KMS-11 (cell line): ENCODE measurements around the gene TRIM63.
A peak's percentile ranks its signal among the peaks of the same experiment; 100 is the strongest.

Experiments used
- H2AFZ ChIP-seq: fragments of 200-600 bp; sonication (generic); 2 replicates; pipeline ENCODE4 v1.6.1; 2016; ENCODE audit warnings: antibody characterized with exemption, mixed run types, low read depth
- H3K27ac ChIP-seq: fragments of 200-600 bp; sonication (generic); 2 replicates; pipeline ENCODE4 v1.6.1; 2016; ENCODE audit warnings: mild to moderate bottlenecking, mixed run types
- H3K27me3 ChIP-seq: fragments of 200-600 bp; sonication (generic); 2 replicates; pipeline ENCODE4 v1.6.1; 2017; ENCODE audit warnings: mild to moderate bottlenecking, low read depth, mixed run types, moderate library complexity; ENCODE audit not compliant: insufficient read depth
- H3K36me3 ChIP-seq: fragments of 200-600 bp; sonication (generic); 2 replicates; pipeline ENCODE4 v1.6.1; 2017; ENCODE audit warnings: mild to moderate bottlenecking, mixed run types; ENCODE audit not compliant: insufficient read depth
- H3K4me1 ChIP-seq: fragments of 200-600 bp; sonication (generic); 2 replicates; pipeline ENCODE4 v1.6.1; 2016; ENCODE audit warnings: mild to moderate bottlenecking, low read depth, mixed run types; ENCODE audit not compliant: poor library complexity, severe bottlenecking
- H3K4me2 ChIP-seq: fragments of 200-600 bp; sonication (generic); 2 replicates; pipeline ENCODE4 v1.7.0; 2016; ENCODE audit warnings: mild to moderate bottlenecking, mixed run types
- H3K4me3 ChIP-seq: fragments of 200-600 bp; sonication (generic); IDR thresholded peaks from 2 replicates; pipeline ENCODE4 v1.6.1; 2017; ENCODE audit warnings: low read depth, low read length, mixed read lengths; ENCODE audit not compliant: insufficient read depth
- H3K79me2 ChIP-seq: fragments of 200-600 bp; sonication (generic); 2 replicates; pipeline ENCODE4 v1.6.1; 2016; ENCODE audit warnings: low read depth, mixed run types; ENCODE audit not compliant: insufficient read depth
- H3K9ac ChIP-seq: fragments of 200-600 bp; sonication (generic); 2 replicates; pipeline ENCODE4 v1.6.1; 2016; ENCODE audit warnings: mild to moderate bottlenecking, mixed run types
- H4K20me1 ChIP-seq: fragments of 200-600 bp; sonication (generic); 2 replicates; pipeline ENCODE4 v1.6.1; 2016; ENCODE audit warnings: mild to moderate bottlenecking, mixed run types; ENCODE audit not compliant: insufficient read depth
- TF ChIP-seq, protein P1 (sequence below): fragments of 200-600 bp; sonication (generic); conservative IDR thresholded peaks from 2 replicates; pipeline ENCODE4 v1.6.1; 2017; ENCODE audit warnings: low read depth, mild to moderate bottlenecking, antibody characterized with exemption, low read length, moderate library complexity, mixed read lengths

Gene TRIM63

GRCh38 chr1:26010825-26011224, 56.6 kb downstream of the TRIM63 start:
- no peak overlapping the region for H3K4me2 ChIP-seq
- no peaks in the 10 kb centered on the region for H3K79me2 ChIP-seq
- no peaks in the 10 kb centered on the region for H3K36me3 ChIP-seq
- peaks cover 4% of the 10 kb centered on the region for H3K4me1 ChIP-seq
- no peak overlapping the region for H2AFZ ChIP-seq
- TF ChIP-seq, protein P1, sequence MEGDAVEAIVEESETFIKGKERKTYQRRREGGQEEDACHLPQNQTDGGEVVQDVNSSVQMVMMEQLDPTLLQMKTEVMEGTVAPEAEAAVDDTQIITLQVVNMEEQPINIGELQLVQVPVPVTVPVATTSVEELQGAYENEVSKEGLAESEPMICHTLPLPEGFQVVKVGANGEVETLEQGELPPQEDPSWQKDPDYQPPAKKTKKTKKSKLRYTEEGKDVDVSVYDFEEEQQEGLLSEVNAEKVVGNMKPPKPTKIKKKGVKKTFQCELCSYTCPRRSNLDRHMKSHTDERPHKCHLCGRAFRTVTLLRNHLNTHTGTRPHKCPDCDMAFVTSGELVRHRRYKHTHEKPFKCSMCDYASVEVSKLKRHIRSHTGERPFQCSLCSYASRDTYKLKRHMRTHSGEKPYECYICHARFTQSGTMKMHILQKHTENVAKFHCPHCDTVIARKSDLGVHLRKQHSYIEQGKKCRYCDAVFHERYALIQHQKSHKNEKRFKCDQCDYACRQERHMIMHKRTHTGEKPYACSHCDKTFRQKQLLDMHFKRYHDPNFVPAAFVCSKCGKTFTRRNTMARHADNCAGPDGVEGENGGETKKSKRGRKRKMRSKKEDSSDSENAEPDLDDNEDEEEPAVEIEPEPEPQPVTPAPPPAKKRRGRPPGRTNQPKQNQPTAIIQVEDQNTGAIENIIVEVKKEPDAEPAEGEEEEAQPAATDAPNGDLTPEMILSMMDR: no peak
- H3K4me3 ChIP-seq: no peak overlapping the region
- H3K9ac ChIP-seq: no peak overlapping the region
- H3K27ac ChIP-seq: no peak overlapping the region
- no peaks in the 10 kb centered on the region for H4K20me1 ChIP-seq
- no peaks in the 10 kb centered on the region for H3K27me3 ChIP-seq

DNA sequence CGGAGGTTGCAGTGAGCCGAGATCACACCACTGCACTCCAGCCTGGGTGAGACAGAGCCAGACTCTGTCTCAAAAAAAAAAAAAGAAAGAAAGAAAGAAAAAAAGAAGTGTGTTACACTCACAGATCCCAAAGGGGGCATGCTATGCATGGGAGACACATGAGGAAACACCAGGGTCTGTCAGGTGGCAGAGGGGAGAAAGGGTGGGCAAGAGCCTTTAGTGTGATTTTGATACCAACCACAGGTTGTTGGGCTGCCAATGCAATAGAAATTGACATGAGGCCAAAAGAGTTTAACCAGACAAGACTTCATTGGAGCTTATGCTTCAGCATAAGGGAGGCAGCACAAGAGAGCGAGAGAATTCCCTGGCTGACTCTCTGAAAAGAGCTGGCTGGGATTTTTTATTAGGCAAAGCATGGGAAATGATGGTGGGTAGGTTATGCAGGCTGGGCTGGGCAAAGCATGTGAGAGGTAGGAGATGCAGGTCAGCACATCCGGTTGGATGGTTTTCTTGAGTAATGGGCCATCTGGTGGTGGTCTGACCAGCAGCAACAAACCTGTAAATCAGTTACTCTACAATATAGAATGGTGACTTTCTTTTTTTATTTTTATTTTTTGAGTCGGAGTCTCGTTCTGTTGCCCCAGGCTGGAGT, 57.5 kb downstream of the TRIM63 start:
- Histone ChIP-seq H3K9ac (no peak overlapping the region), H3K4me3 (no peak overlapping the region), H4K20me1 (no peaks in the 10 kb centered on the region), H3K4me1 (peaks cover 4% of the 10 kb centered on the region), H3K36me3 (no peaks in the 10 kb centered on the region), H3K27ac (no peak overlapping the region), H2AFZ (peak overlapping the region; percentile 36; the same call in 1 of the 2 replicates), H3K79me2 (no peaks in the 10 kb centered on the region), H3K27me3 (no peaks in the 10 kb centered on the region), H3K4me2 (no peak overlapping the region)
- TF ChIP-seq, protein P1: peak; percentile 37

DNA sequence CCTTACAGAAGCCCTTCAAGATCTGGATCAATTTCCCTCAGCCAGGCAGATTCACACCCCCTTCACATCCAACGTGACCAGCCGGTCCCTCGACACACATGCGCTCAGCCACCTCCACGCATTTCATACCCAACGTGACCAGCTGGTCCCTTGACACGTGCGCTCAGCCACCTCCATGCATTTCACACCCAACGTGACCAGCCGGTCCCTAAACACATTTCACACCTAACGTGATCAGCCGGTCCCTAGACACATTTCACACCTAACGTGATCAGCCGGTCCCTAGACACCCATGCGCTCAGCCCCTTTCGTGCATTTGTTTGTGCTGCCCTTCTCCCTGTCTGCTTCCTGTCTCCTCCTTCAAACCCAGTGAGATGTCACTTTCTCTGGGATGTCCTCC, 60.7 kb downstream of the TRIM63 start:
- Histone ChIP-seq H4K20me1 (no peaks in the 10 kb centered on the region), H3K79me2 (no peaks in the 10 kb centered on the region), H3K27ac (no peak overlapping the region), H2AFZ (no peak overlapping the region), H3K27me3 (no peaks in the 10 kb centered on the region), H3K4me1 (peaks cover 4% of the 10 kb centered on the region), H3K4me3 (no peak overlapping the region), H3K36me3 (no peaks in the 10 kb centered on the region), H3K4me2 (no peak overlapping the region), H3K9ac (no peak overlapping the region)
- TF ChIP-seq, protein P1: no peak

GRCh38 chr1:26005434-26006105, 61.9 kb downstream of the TRIM63 start:
- TF ChIP-seq, protein P1: no peak
- Histone ChIP-seq H3K79me2 (no peaks in the 10 kb centered on the region), H3K4me3 (no peak overlapping the region), H4K20me1 (no peaks in the 10 kb centered on the region), H3K9ac (no peak overlapping the region), H3K4me2 (no peak overlapping the region), H3K4me1 (peaks cover 4% of the 10 kb centered on the region), H3K36me3 (no peaks in the 10 kb centered on the region), H3K27me3 (no peaks in the 10 kb centered on the region), H2AFZ (no peak overlapping the region), H3K27ac (no peak overlapping the region)
